ENCODE results near the gene SNX32.

SNX32 gene

GRCh38 chr11:65859812-65860277 is 26.1 kb downstream of the SNX32 start:
- H4K20me1 ChIP-seq (ENCODE audit: control insufficient read depth, insufficient read depth, low read depth, low read length) = peaks cover 20% of the 10 kb centered on the region
- TF ChIP-seq, protein P1, sequence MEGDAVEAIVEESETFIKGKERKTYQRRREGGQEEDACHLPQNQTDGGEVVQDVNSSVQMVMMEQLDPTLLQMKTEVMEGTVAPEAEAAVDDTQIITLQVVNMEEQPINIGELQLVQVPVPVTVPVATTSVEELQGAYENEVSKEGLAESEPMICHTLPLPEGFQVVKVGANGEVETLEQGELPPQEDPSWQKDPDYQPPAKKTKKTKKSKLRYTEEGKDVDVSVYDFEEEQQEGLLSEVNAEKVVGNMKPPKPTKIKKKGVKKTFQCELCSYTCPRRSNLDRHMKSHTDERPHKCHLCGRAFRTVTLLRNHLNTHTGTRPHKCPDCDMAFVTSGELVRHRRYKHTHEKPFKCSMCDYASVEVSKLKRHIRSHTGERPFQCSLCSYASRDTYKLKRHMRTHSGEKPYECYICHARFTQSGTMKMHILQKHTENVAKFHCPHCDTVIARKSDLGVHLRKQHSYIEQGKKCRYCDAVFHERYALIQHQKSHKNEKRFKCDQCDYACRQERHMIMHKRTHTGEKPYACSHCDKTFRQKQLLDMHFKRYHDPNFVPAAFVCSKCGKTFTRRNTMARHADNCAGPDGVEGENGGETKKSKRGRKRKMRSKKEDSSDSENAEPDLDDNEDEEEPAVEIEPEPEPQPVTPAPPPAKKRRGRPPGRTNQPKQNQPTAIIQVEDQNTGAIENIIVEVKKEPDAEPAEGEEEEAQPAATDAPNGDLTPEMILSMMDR (IDR thresholded peaks at IDR 0.05; ENCODE audit: low read depth, low read length, poor library complexity, severe bottlenecking) = no peak
- TF ChIP-seq EZH2phosphoT487 (IDR thresholded peaks at IDR 0.05; ENCODE audit: borderline replicate concordance, low read length) = no peak
- H3K27me3 ChIP-seq (ENCODE audit: control insufficient read depth, low read length) = no peaks in the 10 kb centered on the region
- peaks cover 28% of the 10 kb centered on the region for H3K4me1 ChIP-seq (ENCODE audit: control insufficient read depth, low read length)
- peak overlapping the region; percentile 93 for H3K4me2 ChIP-seq (ENCODE audit: low read length)
- H3K27ac ChIP-seq (ENCODE audit: low read depth, low read length) = peak overlapping the region; percentile 83
- H3K4me3 ChIP-seq (ENCODE audit: low read length) = peak overlapping the region; percentile 88
- no peaks in the 10 kb centered on the region for H3K9me3 ChIP-seq (ENCODE audit: control insufficient read depth, insufficient read depth, low read length)
- peaks cover 69% of the 10 kb centered on the region for H3K36me3 ChIP-seq (ENCODE audit: control insufficient read depth, low read length)
- H3F3A ChIP-seq (ENCODE audit: control insufficient read depth, insufficient read depth) = peaks cover 19% of the 10 kb centered on the region
- H3K79me2 ChIP-seq (ENCODE audit: control insufficient read depth, low read length) = peaks cover 53% of the 10 kb centered on the region
- no peaks in the 10 kb centered on the region for H3K9me2 ChIP-seq (replicated peaks; ENCODE audit: control insufficient read depth, low read length)

DNA sequence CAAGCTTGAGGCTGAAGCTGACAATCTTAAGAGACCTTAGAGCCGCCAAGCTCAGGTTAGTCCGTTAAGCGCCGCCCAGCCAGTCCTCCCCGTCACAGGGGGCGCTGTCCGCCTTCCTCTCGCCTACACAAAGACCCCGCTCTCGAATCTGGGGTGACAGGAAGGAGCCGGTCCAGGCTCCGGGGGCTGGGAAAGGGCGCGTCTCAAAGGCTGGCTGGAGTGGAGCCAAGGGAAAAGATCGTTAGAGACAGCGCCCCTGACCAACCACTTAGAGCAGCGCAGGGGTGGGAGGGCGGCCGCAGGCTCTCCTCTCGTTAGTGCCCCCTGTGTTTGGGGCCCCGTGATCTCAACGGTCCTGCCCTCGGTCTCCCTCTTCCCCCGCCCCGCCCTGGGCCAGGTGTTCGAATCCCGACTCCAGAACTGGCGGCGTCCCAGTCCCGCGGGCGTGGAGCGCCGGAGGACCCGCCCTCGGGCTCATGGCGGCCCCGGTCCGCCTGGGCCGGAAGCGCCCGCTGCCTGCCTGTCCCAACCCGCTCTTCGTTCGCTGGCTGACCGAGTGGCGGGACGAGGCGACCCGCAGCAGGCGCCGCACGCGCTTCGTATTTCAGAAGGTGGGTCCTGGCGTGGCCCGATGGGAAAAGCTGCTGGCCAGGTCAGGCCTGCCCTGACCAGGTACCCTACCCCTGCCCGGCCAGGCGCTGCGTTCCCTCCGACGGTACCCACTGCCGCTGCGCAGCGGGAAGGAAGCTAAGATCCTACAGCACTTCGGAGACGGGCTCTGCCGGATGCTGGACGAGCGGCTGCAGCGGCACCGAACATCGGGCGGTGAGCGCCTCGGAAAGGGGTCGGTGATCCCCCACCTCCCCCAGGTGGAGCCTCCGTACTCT is 26.8 kb downstream of the SNX32 start, which contains the start of gene MUS81:
TSS of gene MUS81 (plus strand) at position 156 of the 887 bp plus-strand sequence. CDS start at position 477, 321 bp downstream.
- H4K20me1 ChIP-seq (ENCODE audit: control insufficient read depth, insufficient read depth, low read depth, low read length) = peaks cover 13% of the 10 kb centered on the region
- H3K9me3 ChIP-seq (ENCODE audit: control insufficient read depth, insufficient read depth, low read length) = no peaks in the 10 kb centered on the region
- H3K4me2 ChIP-seq (ENCODE audit: low read length) = peak within 1 kb of the TSS; percentile 93
- peaks cover 19% of the 10 kb centered on the region for H3F3A ChIP-seq (ENCODE audit: control insufficient read depth, insufficient read depth)
- no peaks in the 10 kb centered on the region for H3K9me2 ChIP-seq (replicated peaks; ENCODE audit: control insufficient read depth, low read length)
- peaks cover 28% of the 10 kb centered on the region for H3K4me1 ChIP-seq (ENCODE audit: control insufficient read depth, low read length)
- peak within 1 kb of the TSS; percentile 88 for H3K4me3 ChIP-seq (ENCODE audit: low read length)
- H3K27ac ChIP-seq (ENCODE audit: low read depth, low read length) = peak within 1 kb of the TSS; percentile 83
- no peak for TF ChIP-seq EZH2phosphoT487 (IDR thresholded peaks at IDR 0.05; ENCODE audit: borderline replicate concordance, low read length)
- TF ChIP-seq, protein P1 (IDR thresholded peaks at IDR 0.05; ENCODE audit: low read depth, low read length, poor library complexity, severe bottlenecking) = peak; percentile 96
- H3K27me3 ChIP-seq (ENCODE audit: control insufficient read depth, low read length) = no peaks in the 10 kb centered on the region
- peaks cover 46% of the 10 kb centered on the region for H3K79me2 ChIP-seq (ENCODE audit: control insufficient read depth, low read length)
- H3K36me3 ChIP-seq (ENCODE audit: control insufficient read depth, low read length) = peaks cover 69% of the 10 kb centered on the region

DNA sequence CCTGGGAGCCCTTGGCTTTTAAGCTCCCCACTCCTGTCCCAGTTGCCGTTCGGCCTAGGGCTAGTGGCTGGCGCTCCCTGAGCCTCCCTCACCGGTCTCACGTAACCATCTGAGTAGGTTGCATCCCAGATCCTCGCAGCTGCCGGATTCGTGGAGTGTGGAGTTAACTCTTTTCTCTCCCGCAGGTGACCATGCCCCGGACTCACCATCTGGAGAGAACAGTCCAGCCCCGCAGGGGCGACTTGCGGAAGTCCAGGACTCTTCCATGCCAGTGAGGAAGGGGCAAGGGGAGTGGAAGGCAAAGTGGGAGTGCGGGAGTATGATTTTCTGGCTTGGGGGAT is 27.4 kb downstream of the SNX32 start:
- H3K36me3 ChIP-seq (ENCODE audit: control insufficient read depth, low read length) = peaks cover 67% of the 10 kb centered on the region

More for the DNA sequence above, 27.4 kb downstream of the SNX32 start:
- Histone ChIP-seq H3F3A (ENCODE audit: control insufficient read depth, insufficient read depth) (peaks cover 14% of the 10 kb centered on the region), H3K9me2 (replicated peaks; ENCODE audit: control insufficient read depth, low read length) (no peaks in the 10 kb centered on the region), H3K4me1 (ENCODE audit: control insufficient read depth, low read length) (peaks cover 27% of the 10 kb centered on the region), H3K9me3 (ENCODE audit: control insufficient read depth, insufficient read depth, low read length) (no peaks in the 10 kb centered on the region), H3K4me3 (ENCODE audit: low read length) (peak overlapping the region; percentile 88), H3K27ac (ENCODE audit: low read depth, low read length) (peak overlapping the region; percentile 83), H3K4me2 (ENCODE audit: low read length) (peak overlapping the region; percentile 93), H4K20me1 (ENCODE audit: control insufficient read depth, insufficient read depth, low read depth, low read length) (peaks cover 7% of the 10 kb centered on the region), H3K79me2 (ENCODE audit: control insufficient read depth, low read length) (peaks cover 40% of the 10 kb centered on the region), H3K27me3 (ENCODE audit: control insufficient read depth, low read length) (no peaks in the 10 kb centered on the region)
- TF ChIP-seq EZH2phosphoT487 (IDR thresholded peaks at IDR 0.05; ENCODE audit: borderline replicate concordance, low read length) = no peak
- TF ChIP-seq, protein P1 (IDR thresholded peaks at IDR 0.05; ENCODE audit: low read depth, low read length, poor library complexity, severe bottlenecking) = no peak
